Smooth muscle cell (in vitro differentiated cells): ENCODE results near the gene FGR. TPM values are rescaled to one million over a fixed set of nuclear protein-coding genes. Genes with fewer than 3 reads are reported as not detected.
A peak's percentile ranks its signal among the peaks of the same experiment; 100 is the strongest.

Source experiments
- DNase-seq: peaks from one replicate; lab custom pipeline; 2025; ENCODE audit not compliant: unreplicated experiment; lab: John Stamatoyannopoulos, UW
- H2AFZ ChIP-seq: fragments of 200-600 bp; sonication (generic); 2 replicates; pipeline ENCODE4 v1.6.0; 2016; ENCODE audit warnings: antibody characterized with exemption, low read depth, mild to moderate bottlenecking
- H3F3A ChIP-seq: fragments of 200-600 bp; sonication (generic); 2 replicates; pipeline ENCODE4 v1.6.0; 2017; ENCODE audit warnings: antibody characterized with exemption, low read depth
- H3K27ac ChIP-seq: fragments of 200-600 bp; sonication (generic); 2 replicates; pipeline ENCODE4 v1.5.1; 2016; ENCODE audit warnings: low read depth, mild to moderate bottlenecking
- H3K27me3 ChIP-seq: fragments of 200-600 bp; sonication (generic); 2 replicates; pipeline ENCODE4 v1.6.1; 2016; ENCODE audit warnings: low read depth, mild to moderate bottlenecking
- H3K36me3 ChIP-seq: fragments of 200-600 bp; sonication (generic); 2 replicates; pipeline ENCODE4 v1.5.1; 2016; ENCODE audit warnings: low read depth
- H3K4me1 ChIP-seq: fragments of 200-600 bp; sonication (generic); 2 replicates; pipeline ENCODE4 v1.5.1; 2016; ENCODE audit warnings: low read depth
- H3K4me2 ChIP-seq: fragments of 200-600 bp; sonication (generic); 2 replicates; pipeline ENCODE4 v1.6.0; 2016; ENCODE audit warnings: mild to moderate bottlenecking
- H3K4me3 ChIP-seq: fragments of 200-600 bp; sonication (generic); 2 replicates; pipeline ENCODE4 v1.5.1; 2016; ENCODE audit warnings: mild to moderate bottlenecking
- H3K79me2 ChIP-seq: fragments of 200-600 bp; sonication (generic); 2 replicates; pipeline ENCODE4 v1.6.0; 2016; ENCODE audit warnings: low read depth, mild to moderate bottlenecking
- H3K9ac ChIP-seq: fragments of 200-600 bp; sonication (generic); 2 replicates; pipeline ENCODE4 v1.6.0; 2016; ENCODE audit warnings: low read depth
- H3K9me3 ChIP-seq: fragments of 200-600 bp; sonication (generic); replicated peaks from 2 replicates; pipeline ENCODE4 v1.5.1; 2016; ENCODE audit warnings: low read depth
- H4K20me1 ChIP-seq: fragments of 200-600 bp; sonication (generic); 2 replicates; pipeline ENCODE4 v1.6.0; 2016; ENCODE audit warnings: low read depth
- WGBS: methylation state at CpG from one replicate; pipeline ENCODE4 v1.1.7; 2016; ENCODE audit warnings: low lambda C conversion rate; 5-methylcytosine and 5-hydroxymethylcytosine counted together
- polyA plus RNA-seq: library from polyadenylated mRNA; unstranded; fragments of >200 nt; fragmentation: Nextera tagmentation; extraction: Ambion mirVana; gene quantifications from 2 replicates; pipeline ENCODE4 v1.2.1, GENCODE V29; 2016
- total RNA-seq: library from RNA; depleted of rRNA; stranded (reverse); fragments of >200 nt; gene quantifications from 2 replicates; pipeline ENCODE4 v1.2.3, GENCODE V29; 2014
- TF ChIP-seq, protein P1 (sequence below): fragments of 200-600 bp; sonication (generic); IDR thresholded peaks from 2 replicates; pipeline ENCODE4 v1.5.1; 2017; ENCODE audit warnings: borderline replicate concordance, mild to moderate bottlenecking, antibody characterized with exemption; ENCODE audit not compliant: insufficient read depth, poor library complexity, severe bottlenecking

FGR gene
- total and polyA plus RNA-seq, 2 experiments from 2014 or later: 0.10 to 1.3 TPM

DNA sequence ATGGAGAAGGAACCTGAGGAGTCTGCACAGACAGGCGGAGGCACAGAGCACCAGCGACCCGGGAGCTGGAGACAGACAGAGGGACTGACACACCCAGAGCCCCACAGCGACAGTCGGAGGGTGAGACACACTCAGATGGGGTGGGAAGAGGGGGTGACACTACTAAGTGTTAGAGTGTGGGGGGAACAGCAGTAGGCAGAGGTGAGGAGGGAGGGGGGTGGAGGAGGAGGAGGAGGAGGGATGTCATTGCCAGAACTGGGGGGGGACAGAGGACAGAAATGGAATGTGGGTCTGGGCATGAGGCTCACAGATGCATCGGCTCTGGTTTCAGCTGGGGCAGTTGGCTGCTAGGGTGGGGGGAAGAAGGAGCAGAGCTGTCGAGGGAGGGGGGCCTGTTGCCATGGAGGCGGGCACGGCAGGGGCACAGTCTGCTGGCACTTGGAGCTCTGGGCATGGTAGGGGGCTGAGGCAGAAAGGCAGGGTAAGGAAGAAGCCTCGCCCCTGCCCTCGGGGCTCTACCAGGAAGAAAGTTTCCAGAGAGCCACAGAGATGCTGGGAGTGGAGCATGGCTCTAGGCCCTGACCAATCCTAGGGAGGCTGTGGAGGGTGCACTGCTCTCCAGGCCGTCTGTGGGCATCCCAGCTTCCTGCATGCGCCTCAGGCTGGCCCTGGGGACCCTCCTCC lies 68.4 kb downstream of the FGR start:
- no peaks in the 10 kb centered on the region for H3K36me3 ChIP-seq
- no peak overlapping the region for H3K9ac ChIP-seq
- peaks cover 92% of the 10 kb centered on the region for H3K4me1 ChIP-seq
- H3K27me3 ChIP-seq: no peaks in the 10 kb centered on the region
- peaks cover 25% of the 10 kb centered on the region for H3F3A ChIP-seq
- no peaks in the 10 kb centered on the region for H3K9me3 ChIP-seq
- H3K27ac ChIP-seq: peak overlapping the region; percentile 57
- peaks cover 70% of the 10 kb centered on the region for H3K79me2 ChIP-seq
- 60% methylated on average over 12 of the region's 13 CpGs for WGBS
- TF ChIP-seq, protein P1, sequence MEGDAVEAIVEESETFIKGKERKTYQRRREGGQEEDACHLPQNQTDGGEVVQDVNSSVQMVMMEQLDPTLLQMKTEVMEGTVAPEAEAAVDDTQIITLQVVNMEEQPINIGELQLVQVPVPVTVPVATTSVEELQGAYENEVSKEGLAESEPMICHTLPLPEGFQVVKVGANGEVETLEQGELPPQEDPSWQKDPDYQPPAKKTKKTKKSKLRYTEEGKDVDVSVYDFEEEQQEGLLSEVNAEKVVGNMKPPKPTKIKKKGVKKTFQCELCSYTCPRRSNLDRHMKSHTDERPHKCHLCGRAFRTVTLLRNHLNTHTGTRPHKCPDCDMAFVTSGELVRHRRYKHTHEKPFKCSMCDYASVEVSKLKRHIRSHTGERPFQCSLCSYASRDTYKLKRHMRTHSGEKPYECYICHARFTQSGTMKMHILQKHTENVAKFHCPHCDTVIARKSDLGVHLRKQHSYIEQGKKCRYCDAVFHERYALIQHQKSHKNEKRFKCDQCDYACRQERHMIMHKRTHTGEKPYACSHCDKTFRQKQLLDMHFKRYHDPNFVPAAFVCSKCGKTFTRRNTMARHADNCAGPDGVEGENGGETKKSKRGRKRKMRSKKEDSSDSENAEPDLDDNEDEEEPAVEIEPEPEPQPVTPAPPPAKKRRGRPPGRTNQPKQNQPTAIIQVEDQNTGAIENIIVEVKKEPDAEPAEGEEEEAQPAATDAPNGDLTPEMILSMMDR: no peak
- peaks cover 100% of the 10 kb centered on the region for H4K20me1 ChIP-seq
- H2AFZ ChIP-seq: no peak overlapping the region
- peak overlapping the region; percentile 55 for H3K4me2 ChIP-seq
- DNase-seq: no peak
- no peak overlapping the region for H3K4me3 ChIP-seq

DNA sequence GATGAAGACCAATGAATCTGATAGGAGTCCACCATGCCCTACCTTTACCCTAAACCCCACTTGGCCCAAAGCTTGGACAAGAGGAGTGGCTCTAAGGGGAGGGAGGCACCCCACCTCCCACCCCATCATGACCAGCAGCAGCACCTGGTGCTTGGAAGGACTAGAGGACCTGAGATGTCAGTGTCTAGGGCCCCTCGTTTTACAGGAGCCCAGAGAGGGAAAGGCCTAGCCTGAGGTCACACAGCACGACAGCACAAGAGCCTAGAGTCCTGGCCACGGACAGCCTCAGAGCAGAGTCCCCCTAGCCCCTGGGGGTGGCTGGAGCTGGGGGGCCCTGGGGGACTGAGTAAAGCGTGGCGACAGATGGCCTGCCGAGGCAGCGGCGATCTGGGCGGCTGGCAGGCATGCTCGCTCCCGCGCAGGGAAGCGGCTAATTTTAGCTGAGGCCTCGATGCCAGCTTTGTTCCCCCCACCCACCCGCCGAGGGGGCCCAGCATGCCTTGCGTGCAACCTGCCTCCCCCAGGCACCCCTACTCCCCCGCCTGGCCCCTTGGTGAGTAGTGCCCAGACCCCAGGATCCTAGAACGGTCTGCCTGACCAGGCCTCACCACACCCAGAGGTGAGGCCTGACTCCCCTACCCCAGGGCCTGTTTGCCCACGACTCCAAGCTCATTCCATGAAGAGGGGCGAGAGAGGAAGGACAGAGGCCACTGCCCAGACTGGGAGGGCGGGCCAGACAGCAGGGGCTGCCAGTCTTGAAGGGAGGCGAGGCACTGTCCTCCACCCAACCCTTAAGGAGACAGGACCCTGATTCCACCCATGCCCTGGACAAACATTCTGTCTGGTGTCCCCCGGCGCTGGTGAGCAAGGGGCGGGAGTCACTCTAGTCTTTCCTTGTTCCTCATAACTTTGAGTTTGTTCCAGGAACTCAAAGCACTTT lies 70.0 kb downstream of the FGR start:
- TF ChIP-seq, protein P1: no peak
- no peaks in the 10 kb centered on the region for H3K36me3 ChIP-seq
- no peak overlapping the region for H3K4me2 ChIP-seq
- peaks cover 91% of the 10 kb centered on the region for H3K4me1 ChIP-seq
- no peak overlapping the region for H2AFZ ChIP-seq
- no peaks in the 10 kb centered on the region for H3K9me3 ChIP-seq
- no peaks in the 10 kb centered on the region for H3K27me3 ChIP-seq
- DNase-seq: no peak
- no peak overlapping the region for H3K9ac ChIP-seq
- WGBS: 91% methylated on average over 9 of the region's 26 CpGs
- peaks cover 100% of the 10 kb centered on the region for H4K20me1 ChIP-seq
- peaks cover 74% of the 10 kb centered on the region for H3K79me2 ChIP-seq
- peaks cover 27% of the 10 kb centered on the region for H3F3A ChIP-seq
- H3K27ac ChIP-seq: peak overlapping the region; percentile 58
- no peak overlapping the region for H3K4me3 ChIP-seq

DNA sequence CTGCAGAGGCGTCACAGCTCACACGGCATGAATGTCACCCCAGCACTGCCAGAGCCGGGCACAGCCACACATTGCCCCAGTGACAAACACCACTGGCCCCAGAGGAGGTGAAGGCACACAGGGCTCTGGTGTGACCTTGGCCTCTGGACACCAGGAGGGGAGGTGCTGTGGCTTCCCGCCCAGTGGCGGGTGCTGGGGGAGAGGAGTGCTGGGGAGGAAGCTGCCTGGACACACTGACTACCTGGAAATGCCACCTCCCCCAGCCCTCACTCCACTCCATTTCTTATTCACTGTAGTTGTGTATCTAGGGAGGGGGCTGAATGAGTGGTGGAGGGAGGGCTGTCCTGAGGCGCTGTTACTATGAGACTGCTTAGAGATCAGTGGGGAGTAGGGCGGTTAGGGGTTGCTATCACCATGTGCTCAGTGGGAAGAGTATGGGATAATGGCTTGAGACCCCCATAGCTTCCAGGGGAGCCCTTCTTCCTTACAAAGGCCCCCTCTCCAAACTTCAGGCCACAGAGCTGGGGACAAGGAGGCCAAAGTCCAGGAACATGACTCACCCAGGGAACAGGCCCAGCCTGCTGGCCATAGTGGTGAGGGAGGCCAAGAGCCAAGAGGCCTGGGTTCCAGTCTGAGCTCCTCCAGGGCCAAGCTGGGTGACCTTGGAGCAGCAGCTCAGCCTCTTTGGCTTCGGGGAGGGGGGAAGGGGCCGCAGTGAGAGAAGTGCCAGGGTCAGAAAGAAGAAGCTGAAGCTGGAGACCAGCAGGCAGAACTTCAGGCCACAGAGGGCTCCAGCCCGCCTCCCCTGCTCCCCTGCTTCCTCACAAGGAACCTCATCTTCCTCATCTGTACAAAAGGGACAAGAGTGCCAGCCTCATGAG lies 71.2 kb downstream of the FGR start:
- Histone ChIP-seq H3F3A (peaks cover 24% of the 10 kb centered on the region), H3K27ac (peak overlapping the region; percentile 58), H3K9ac (no peak overlapping the region), H3K4me3 (no peak overlapping the region), H2AFZ (no peak overlapping the region), H3K4me2 (peak overlapping the region; percentile 57), H3K79me2 (peaks cover 85% of the 10 kb centered on the region), H4K20me1 (peaks cover 100% of the 10 kb centered on the region), H3K27me3 (no peaks in the 10 kb centered on the region), H3K9me3 (no peaks in the 10 kb centered on the region), H3K36me3 (no peaks in the 10 kb centered on the region), H3K4me1 (peaks cover 79% of the 10 kb centered on the region)
- WGBS: 67% methylated on average over 10 of the region's 10 CpGs
- no peak for DNase-seq
- TF ChIP-seq, protein P1: no peak
